ENCODE measurements around the gene NCAPD3.

- TF ChIP-seq CTCF (conservative IDR thresholded peaks at IDR 0.05; ENCODE audit: low read depth, low read length) (no peak), EZH2 (IDR thresholded peaks at IDR 0.05; ENCODE audit: low read length, unreplicated experiment) (no peak)
Measured at GRCh38 chr11:134254433-134255183, 30.8 kb upstream of the NCAPD3 start.

All from PC-3 (cell line).